Transverse colon (tissue), 4 donors: Measurements from ENCODE around the gene GNA12.

ENCODE experiments used
- EP300 ChIP-seq: sonication (generic); formaldehyde crosslinking; IDR thresholded peaks from one replicate; pipeline ENCODE4 v1.6.1; 2017; ENCODE audit warnings: antibody characterized with exemption, low read depth
- POLR2A ChIP-seq: fragments of 450-650 bp; IDR thresholded peaks from one replicate; pipeline ENCODE4 v1.6.1; 2016; ENCODE audit warnings: antibody characterized with exemption, mild to moderate bottlenecking, moderate library complexity
- POLR2AphosphoS5 ChIP-seq, 3 donors: sonication (generic); formaldehyde crosslinking; IDR thresholded peaks; one replicate each; pipeline ENCODE4 v1.6.1; 2016; ENCODE audit warnings: antibody characterized with exemption in 3 of 3
- TF ChIP-seq, protein P1 (sequence below), 5 experiments: fragments of 200-600 bp in 3 of 5; fragments of 450-650 bp in 2 of 5; sonication (generic) in 3 of 5; IDR thresholded peaks; 1 replicate in 2 of 5; 2 replicates in 3 of 5; pipeline ENCODE4 v1.5.1; 2016 to 2017; ENCODE audit warnings: antibody characterized with exemption in 5 of 5, inconsistent platforms in 3 of 5, mild to moderate bottlenecking in 2 of 5, moderate library complexity in 1 of 5

DNA sequence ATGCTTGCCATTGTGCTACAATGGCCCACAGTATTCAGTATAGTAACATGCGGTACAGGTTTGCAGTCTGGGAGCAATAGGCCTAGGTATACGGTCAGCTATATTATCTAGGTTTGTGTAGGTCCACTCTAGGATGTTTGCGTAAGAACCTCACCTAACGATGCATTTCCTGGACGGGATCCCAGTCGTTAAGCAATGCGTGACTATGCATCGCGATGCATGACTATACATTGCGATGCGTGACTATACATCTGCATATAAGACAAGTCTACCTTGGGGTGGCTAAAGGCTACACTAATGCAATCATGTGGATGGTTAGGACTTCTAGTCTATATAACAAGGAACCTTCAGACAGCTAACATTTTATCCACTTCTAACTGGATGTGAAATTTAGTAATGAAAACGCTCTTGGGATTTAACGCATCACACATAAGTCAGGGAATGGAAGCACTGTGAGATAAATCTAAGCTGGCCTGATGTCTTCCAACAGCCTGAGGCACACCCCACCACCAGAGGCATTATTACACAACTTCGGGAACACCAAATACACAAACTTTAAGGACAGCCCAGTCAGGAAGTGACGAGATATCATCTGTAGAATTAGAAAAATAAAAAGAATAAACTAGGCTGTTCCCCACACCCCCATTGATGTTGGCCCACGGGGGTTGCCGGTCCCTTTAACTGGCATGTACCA is 9.2 kb downstream of the GNA12 start:
- TF ChIP-seq EP300 (no peak), POLR2AphosphoS5 (IDR thresholded peaks at IDR 0.05) (no peak), POLR2A (no peak)
- TF ChIP-seq, protein P1, sequence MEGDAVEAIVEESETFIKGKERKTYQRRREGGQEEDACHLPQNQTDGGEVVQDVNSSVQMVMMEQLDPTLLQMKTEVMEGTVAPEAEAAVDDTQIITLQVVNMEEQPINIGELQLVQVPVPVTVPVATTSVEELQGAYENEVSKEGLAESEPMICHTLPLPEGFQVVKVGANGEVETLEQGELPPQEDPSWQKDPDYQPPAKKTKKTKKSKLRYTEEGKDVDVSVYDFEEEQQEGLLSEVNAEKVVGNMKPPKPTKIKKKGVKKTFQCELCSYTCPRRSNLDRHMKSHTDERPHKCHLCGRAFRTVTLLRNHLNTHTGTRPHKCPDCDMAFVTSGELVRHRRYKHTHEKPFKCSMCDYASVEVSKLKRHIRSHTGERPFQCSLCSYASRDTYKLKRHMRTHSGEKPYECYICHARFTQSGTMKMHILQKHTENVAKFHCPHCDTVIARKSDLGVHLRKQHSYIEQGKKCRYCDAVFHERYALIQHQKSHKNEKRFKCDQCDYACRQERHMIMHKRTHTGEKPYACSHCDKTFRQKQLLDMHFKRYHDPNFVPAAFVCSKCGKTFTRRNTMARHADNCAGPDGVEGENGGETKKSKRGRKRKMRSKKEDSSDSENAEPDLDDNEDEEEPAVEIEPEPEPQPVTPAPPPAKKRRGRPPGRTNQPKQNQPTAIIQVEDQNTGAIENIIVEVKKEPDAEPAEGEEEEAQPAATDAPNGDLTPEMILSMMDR (IDR thresholded peaks at IDR 0.05), result no peak
